GM12878 (cell line): ENCODE data around the gene TRAFD1. TPM values are rescaled to one million over a fixed set of nuclear protein-coding genes. Genes with fewer than 3 reads are reported as not detected.

Source experiments
- ATAC-seq: fragments of 200-7000 bp; cut with Tn5 transposase; 3 replicates; pipeline ENCODE4 v1.9.1; 2020; ENCODE audit warnings: mild to moderate bottlenecking, moderate library complexity
- BruUV-seq: library from RNA; stranded (reverse); fragments of 400-500 nt; replicated peaks from 2 replicates; lab custom pipeline; 2021; lab: Mats Ljungman, UMichigan
- CTCF ChIA-PET: fragments of 300-600 bp; sonication (Branson Sonifier 250); formaldehyde crosslinking; extraction: SDS; loops from one replicate; lab custom pipeline; 2021; ENCODE audit warnings: inconsistent platforms; lab: Yijun Ruan, JAX
- POLR2A ChIA-PET: fragments of 350-600 bp; formaldehyde crosslinking; extraction: SDS; loops from one replicate; lab custom pipeline; 2021; ENCODE audit warnings: inconsistent platforms; lab: Charles Lee
- RAD21 ChIA-PET: fragments of 300-600 bp; sonication (Branson Sonifier 250); formaldehyde crosslinking; loops from one replicate; lab custom pipeline; 2023; ENCODE audit warnings: antibody characterized with exemption; ENCODE audit not compliant: unreplicated experiment; lab: Charles Lee
- SMC1A ChIA-PET: fragments of 300-600 bp; sonication (Branson Sonifier 250); formaldehyde crosslinking; loops from one replicate; lab custom pipeline; 2023; ENCODE audit not compliant: unreplicated experiment, uncharacterized antibody; lab: Charles Lee
- DNase-seq: peaks from one replicate; pipeline ENCODE4 v3.0.0-alpha.2; 2011; ENCODE audit warnings: low read depth, low spot score
- FAIRE-seq: peaks from 3 replicates; lab custom pipeline; 2011; peaks lifted over from hg19 to GRCh38; lab: Jason Lieb, UNC
- H2AFZ ChIP-seq: 2 replicates; pipeline ENCODE4 v1.6.0; 2011; ENCODE audit warnings: low read depth, low read length, control low read depth; ENCODE audit not compliant: control insufficient read depth
- H3K27ac ChIP-seq: 2 replicates; pipeline ENCODE4 v1.5.1; 2011; ENCODE audit warnings: control low read depth; ENCODE audit not compliant: control insufficient read depth, insufficient read depth
- H3K27me3 ChIP-seq, 2 experiments: replicated peaks in 1 of 2; 2 replicates each; pipeline versions ENCODE4 v1.6.0 to v1.6.1; 2011; ENCODE audit warnings: low read length in 1 of 2; ENCODE audit not compliant: control insufficient read depth in 2 of 2, insufficient read depth in 2 of 2
- H3K36me3 ChIP-seq, 2 experiments: 2 replicates each; pipeline ENCODE4 v1.5.1; 2011; ENCODE audit warnings: low read length in 1 of 2; ENCODE audit not compliant: control insufficient read depth in 2 of 2, insufficient read depth in 2 of 2
- H3K4me1 ChIP-seq: 2 replicates; pipeline ENCODE4 v1.6.1; 2011; ENCODE audit warnings: mild to moderate bottlenecking, low read length, moderate library complexity, mixed read lengths; ENCODE audit not compliant: control insufficient read depth, insufficient read depth
- H3K4me2 ChIP-seq: 2 replicates; pipeline ENCODE4 v1.6.0; 2011; ENCODE audit warnings: control low read depth; ENCODE audit not compliant: control insufficient read depth, insufficient read depth
- H3K4me3 ChIP-seq: fragments of 200-600 bp; sonication (generic); 2 replicates; pipeline ENCODE4 v1.5.1; 2016
- H3K79me2 ChIP-seq: 2 replicates; pipeline ENCODE4 v1.6.0; 2011; ENCODE audit warnings: low read length; ENCODE audit not compliant: control insufficient read depth, insufficient read depth
- H3K9ac ChIP-seq: 2 replicates; pipeline ENCODE4 v1.8.0; 2011; ENCODE audit warnings: low read length, control low read depth, mixed read lengths; ENCODE audit not compliant: control insufficient read depth, insufficient read depth
- H3K9me3 ChIP-seq: replicated peaks from 3 replicates; pipeline ENCODE4 v1.5.1; 2011; ENCODE audit warnings: mild to moderate bottlenecking, low read length; ENCODE audit not compliant: control insufficient read depth, insufficient read depth
- H4K20me1 ChIP-seq: 2 replicates; pipeline ENCODE4 v1.6.0; 2011; ENCODE audit not compliant: control insufficient read depth, insufficient read depth
- EP300 ChIP-seq, 2 experiments: fragments of 150-350 bp in 1 of 2; IDR thresholded peaks; 2 replicates each; pipeline ENCODE4 v1.6.1; 2011 to 2012; ENCODE audit warnings: low read depth in 2 of 2, low read length in 2 of 2, borderline replicate concordance in 1 of 2, improper control_type of control experiment in 1 of 2, inconsistent platforms in 1 of 2; ENCODE audit not compliant: control insufficient read depth in 1 of 2
- IKZF2 ChIP-seq, 2 experiments: fragments of 450-650 bp; IDR thresholded peaks; 2 replicates each; pipeline ENCODE4 v1.6.1; 2017; ENCODE audit warnings: mild to moderate bottlenecking in 2 of 2, moderate library complexity in 2 of 2
- IRF4 ChIP-seq: IDR thresholded peaks from 2 replicates; pipeline ENCODE4 v1.6.1; 2011; ENCODE audit warnings: low read depth, low read length
- KDM1A ChIP-seq: fragments of 200-600 bp; sonication (generic); IDR thresholded peaks from 2 replicates; pipeline ENCODE4 v1.6.1; 2016; ENCODE audit warnings: borderline replicate concordance
- MXI1 ChIP-seq: fragments of 150-350 bp; IDR thresholded peaks from 2 replicates; pipeline ENCODE4 v1.6.1; 2011; ENCODE audit warnings: low read depth, mild to moderate bottlenecking, inconsistent platforms, low read length, improper control_type of control experiment
- PAX5 ChIP-seq: IDR thresholded peaks from 2 replicates; pipeline ENCODE4 v1.6.1; 2011; ENCODE audit warnings: low read depth, low read length, borderline replicate concordance
- SMAD5 ChIP-seq: IDR thresholded peaks from 2 replicates; pipeline ENCODE4 v1.6.1; 2016; ENCODE audit warnings: antibody characterized with exemption, low read depth
- ZNF24 ChIP-seq: fragments of 450-650 bp; IDR thresholded peaks from 2 replicates; pipeline ENCODE4 v1.6.1; 2017; ENCODE audit warnings: antibody characterized with exemption, mild to moderate bottlenecking
- ZNF384 ChIP-seq: IDR thresholded peaks from 2 replicates; pipeline ENCODE4 v1.6.1; 2012; ENCODE audit warnings: low read depth, mild to moderate bottlenecking, low read length, improper control_type of control experiment, borderline replicate concordance
- WGBS: methylation state at CpG from one replicate; pipeline ENCODE4 v1.1.6; 2016; ENCODE audit warnings: low lambda C conversion rate; ENCODE audit not compliant: insufficient replicate concordance, insufficient coverage; ENCODE audit errors: missing lambda C conversion rate; 5-methylcytosine and 5-hydroxymethylcytosine counted together
- in situ Hi-C: fragments of 300-500 bp; cut with MboI; formaldehyde crosslinking; loops from 9 replicates; pipeline ENCODE4 v1.14.3; 2018; ENCODE audit warnings: mixed read lengths
- intact Hi-C: fragments of 100-400 bp; cut with micrococcal nuclease; formaldehyde crosslinking; loops from one replicate; pipeline ENCODE4 v1.14.2; 2022; ENCODE audit not compliant: unreplicated experiment
- polyA plus RNA-seq, 11 experiments: library from polyadenylated mRNA; depleted of rRNA in 4 of 11; unstranded in 6 of 11; stranded (reverse) in 5 of 11; fragments of >200 nt; fragmentation: Nextera tagmentation in 4 of 11; fragmentation: Illumina TruSeq in 1 of 11; extraction: Ambion mirVana in 4 of 11; extraction: Trizol in 1 of 11; gene quantifications; 1 replicate in 1 of 11; 2 replicates in 10 of 11; pipeline versions ENCODE4 v1.2.1 to v1.2.3, GENCODE V29; 2011 to 2016; ENCODE audit warnings: inconsistent platforms in 2 of 11, missing spikeins in 2 of 11, low read depth in 1 of 11
- total RNA-seq, 4 experiments: library from RNA; depleted of rRNA in 3 of 4; stranded (reverse); fragments of >200 nt in 3 of 4; fragmentation: Illumina TruSeq in 1 of 4; extraction: Trizol in 1 of 4; gene quantifications; 2 replicates each; pipeline versions ENCODE4 v1.2.1 to v1.2.3, GENCODE V29; 2013 to 2021
- TF ChIP-seq, protein P1 (sequence below): fragments of 450-650 bp; IDR thresholded peaks from 2 replicates; pipeline ENCODE4 v1.6.1; 2017; ENCODE audit warnings: mild to moderate bottlenecking
- TF ChIP-seq, protein P2 (sequence below): fragments of 150-350 bp; IDR thresholded peaks from 2 replicates; pipeline ENCODE4 v1.6.1; 2014; ENCODE audit warnings: mild to moderate bottlenecking, low read depth, low read length
- TF ChIP-seq, protein P3 (sequence below): fragments of 450-650 bp; formaldehyde crosslinking; IDR thresholded peaks from 2 replicates; pipeline ENCODE4 v1.4.0; 2022; ENCODE audit warnings: mild to moderate bottlenecking, moderate library complexity
- TF ChIP-seq, protein P4 (sequence below): fragments of 450-650 bp; formaldehyde crosslinking; IDR thresholded peaks from 2 replicates; pipeline ENCODE4 v1.5.0; 2022; ENCODE audit warnings: mild to moderate bottlenecking, missing genetic modification characterization

The TRAFD1 gene
- total and polyA plus RNA-seq, 10 of the 15 experiments (the other 5 are each of a cell fraction or from before 2014, with no cell fraction given) = 37.2 to 55.5 (median 46.2) TPM

DNA sequence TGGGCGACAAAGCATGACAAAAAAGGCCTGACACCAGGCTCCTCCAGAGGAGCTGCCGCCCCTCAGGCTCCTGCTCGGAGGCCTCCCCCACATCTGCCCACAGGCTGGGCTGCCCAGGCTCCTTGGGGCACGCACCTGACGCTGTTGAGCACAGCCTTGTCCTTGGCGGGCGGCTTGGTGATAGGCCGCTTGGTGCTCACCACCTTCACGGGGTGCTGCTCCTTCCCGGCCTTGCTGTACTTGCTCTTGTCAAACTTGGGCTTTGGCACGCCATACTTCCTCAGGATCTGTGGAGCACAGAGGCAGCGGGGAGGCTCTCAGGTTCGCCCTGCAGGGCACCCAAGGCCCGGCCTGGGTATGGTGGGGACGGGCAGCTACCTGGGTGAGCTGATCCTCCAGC lies 53.4 kb downstream of the TRAFD1 start:
- Histone ChIP-seq H4K20me1 (no peaks in the 10 kb centered on the region), H3K27me3 (no peaks in the 10 kb centered on the region), H3K79me2 (no peaks in the 10 kb centered on the region), H3K36me3 (peaks cover 4 to 24% of the 10 kb centered on the region in 2 experiments), H3K27ac (no peak overlapping the region), H3K9me3 (no peaks in the 10 kb centered on the region), H3K4me3 (no peak overlapping the region), H2AFZ (no peak overlapping the region), H3K4me1 (peaks cover 12% of the 10 kb centered on the region), H3K4me2 (no peak overlapping the region), H3K9ac (no peak overlapping the region)
- in situ Hi-C loops (no loop called here), intact Hi-C loops (no loop called here)
- WGBS = 99% methylated on average over 15 of the region's 15 CpGs
- RAD21 ChIA-PET = no interaction called here
- DNase-seq = no peak
- ATAC-seq = no peak
- CTCF ChIA-PET = interaction anchor here (1.0 to 1.4 kb wide), 2 partner anchors 19 to 72 kb away, joined by 3 read pairs; no protein-coding TSS in a partner anchor
- no peak for FAIRE-seq
- POLR2A ChIA-PET = interaction anchor here (0.6 kb wide), 1 partner anchor 695 kb away, joined by 7 read pairs; no protein-coding TSS in a partner anchor
- no TSS peak for BruUV-seq
- SMC1A ChIA-PET = no interaction called here
- no peak for TF ChIP-seq EP300 (IDR thresholded peaks at IDR 0.05; ENCODE audit: borderline replicate concordance in 1 of 2, control insufficient read depth in 1 of 2, low read depth in 2 of 2, low read length in 2 of 2)
- no peak for TF ChIP-seq KDM1A
- TF ChIP-seq, protein P1, sequence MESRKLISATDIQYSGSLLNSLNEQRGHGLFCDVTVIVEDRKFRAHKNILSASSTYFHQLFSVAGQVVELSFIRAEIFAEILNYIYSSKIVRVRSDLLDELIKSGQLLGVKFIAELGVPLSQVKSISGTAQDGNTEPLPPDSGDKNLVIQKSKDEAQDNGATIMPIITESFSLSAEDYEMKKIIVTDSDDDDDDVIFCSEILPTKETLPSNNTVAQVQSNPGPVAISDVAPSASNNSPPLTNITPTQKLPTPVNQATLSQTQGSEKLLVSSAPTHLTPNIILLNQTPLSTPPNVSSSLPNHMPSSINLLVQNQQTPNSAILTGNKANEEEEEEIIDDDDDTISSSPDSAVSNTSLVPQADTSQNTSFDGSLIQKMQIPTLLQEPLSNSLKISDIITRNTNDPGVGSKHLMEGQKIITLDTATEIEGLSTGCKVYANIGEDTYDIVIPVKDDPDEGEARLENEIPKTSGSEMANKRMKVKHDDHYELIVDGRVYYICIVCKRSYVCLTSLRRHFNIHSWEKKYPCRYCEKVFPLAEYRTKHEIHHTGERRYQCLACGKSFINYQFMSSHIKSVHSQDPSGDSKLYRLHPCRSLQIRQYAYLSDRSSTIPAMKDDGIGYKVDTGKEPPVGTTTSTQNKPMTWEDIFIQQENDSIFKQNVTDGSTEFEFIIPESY = no peak
- no peak for TF ChIP-seq IKZF2 (IDR thresholded peaks at IDR 0.05)
- no peak for TF ChIP-seq IRF4
- no peak for TF ChIP-seq PAX5
- TF ChIP-seq, protein P2, sequence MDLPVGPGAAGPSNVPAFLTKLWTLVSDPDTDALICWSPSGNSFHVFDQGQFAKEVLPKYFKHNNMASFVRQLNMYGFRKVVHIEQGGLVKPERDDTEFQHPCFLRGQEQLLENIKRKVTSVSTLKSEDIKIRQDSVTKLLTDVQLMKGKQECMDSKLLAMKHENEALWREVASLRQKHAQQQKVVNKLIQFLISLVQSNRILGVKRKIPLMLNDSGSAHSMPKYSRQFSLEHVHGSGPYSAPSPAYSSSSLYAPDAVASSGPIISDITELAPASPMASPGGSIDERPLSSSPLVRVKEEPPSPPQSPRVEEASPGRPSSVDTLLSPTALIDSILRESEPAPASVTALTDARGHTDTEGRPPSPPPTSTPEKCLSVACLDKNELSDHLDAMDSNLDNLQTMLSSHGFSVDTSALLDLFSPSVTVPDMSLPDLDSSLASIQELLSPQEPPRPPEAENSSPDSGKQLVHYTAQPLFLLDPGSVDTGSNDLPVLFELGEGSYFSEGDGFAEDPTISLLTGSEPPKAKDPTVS = no peak
- TF ChIP-seq, protein P3, sequence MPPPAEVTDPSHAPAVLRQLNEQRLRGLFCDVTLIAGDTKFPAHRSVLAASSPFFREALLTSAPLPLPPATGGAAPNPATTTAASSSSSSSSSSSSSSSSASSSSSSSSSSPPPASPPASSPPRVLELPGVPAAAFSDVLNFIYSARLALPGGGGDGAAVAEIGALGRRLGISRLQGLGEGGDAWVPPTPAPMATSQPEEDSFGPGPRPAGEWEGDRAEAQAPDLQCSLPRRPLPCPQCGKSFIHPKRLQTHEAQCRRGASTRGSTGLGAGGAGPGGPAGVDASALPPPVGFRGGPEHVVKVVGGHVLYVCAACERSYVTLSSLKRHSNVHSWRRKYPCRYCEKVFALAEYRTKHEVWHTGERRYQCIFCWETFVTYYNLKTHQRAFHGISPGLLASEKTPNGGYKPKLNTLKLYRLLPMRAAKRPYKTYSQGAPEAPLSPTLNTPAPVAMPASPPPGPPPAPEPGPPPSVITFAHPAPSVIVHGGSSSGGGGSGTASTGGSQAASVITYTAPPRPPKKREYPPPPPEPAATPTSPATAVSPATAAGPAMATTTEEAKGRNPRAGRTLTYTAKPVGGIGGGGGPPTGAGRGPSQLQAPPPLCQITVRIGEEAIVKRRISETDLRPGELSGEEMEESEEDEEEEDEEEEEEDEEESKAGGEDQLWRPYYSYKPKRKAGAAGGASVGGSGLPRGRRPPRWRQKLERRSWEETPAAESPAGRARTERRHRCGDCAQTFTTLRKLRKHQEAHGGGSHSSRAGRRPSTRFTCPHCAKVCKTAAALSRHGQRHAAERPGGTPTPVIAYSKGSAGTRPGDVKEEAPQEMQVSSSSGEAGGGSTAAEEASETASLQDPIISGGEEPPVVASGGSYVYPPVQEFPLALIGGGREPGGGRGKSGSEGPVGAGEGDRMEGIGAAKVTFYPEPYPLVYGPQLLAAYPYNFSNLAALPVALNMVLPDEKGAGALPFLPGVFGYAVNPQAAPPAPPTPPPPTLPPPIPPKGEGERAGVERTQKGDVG (CRISPR knock-in tag) = no peak
- TF ChIP-seq, protein P4, sequence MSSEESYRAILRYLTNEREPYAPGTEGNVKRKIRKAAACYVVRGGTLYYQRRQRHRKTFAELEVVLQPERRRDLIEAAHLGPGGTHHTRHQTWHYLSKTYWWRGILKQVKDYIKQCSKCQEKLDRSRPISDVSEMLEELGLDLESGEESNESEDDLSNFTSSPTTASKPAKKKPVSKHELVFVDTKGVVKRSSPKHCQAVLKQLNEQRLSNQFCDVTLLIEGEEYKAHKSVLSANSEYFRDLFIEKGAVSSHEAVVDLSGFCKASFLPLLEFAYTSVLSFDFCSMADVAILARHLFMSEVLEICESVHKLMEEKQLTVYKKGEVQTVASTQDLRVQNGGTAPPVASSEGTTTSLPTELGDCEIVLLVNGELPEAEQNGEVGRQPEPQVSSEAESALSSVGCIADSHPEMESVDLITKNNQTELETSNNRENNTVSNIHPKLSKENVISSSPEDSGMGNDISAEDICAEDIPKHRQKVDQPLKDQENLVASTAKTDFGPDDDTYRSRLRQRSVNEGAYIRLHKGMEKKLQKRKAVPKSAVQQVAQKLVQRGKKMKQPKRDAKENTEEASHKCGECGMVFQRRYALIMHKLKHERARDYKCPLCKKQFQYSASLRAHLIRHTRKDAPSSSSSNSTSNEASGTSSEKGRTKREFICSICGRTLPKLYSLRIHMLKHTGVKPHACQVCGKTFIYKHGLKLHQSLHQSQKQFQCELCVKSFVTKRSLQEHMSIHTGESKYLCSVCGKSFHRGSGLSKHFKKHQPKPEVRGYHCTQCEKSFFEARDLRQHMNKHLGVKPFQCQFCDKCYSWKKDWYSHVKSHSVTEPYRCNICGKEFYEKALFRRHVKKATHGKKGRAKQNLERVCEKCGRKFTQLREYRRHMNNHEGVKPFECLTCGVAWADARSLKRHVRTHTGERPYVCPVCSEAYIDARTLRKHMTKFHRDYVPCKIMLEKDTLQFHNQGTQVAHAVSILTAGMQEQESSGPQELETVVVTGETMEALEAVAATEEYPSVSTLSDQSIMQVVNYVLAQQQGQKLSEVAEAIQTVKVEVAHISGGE (CRISPR knock-in tag) = no peak
- TF ChIP-seq ZNF24 = no peak
- TF ChIP-seq ZNF384 = no peak
- TF ChIP-seq SMAD5 = no peak
- TF ChIP-seq MXI1 = no peak
